Erythroblast (primary cell): ENCODE measurements around the gene FBLN2.

Experiments used
- GATA1 ChIP-seq: IDR thresholded peaks from 2 replicates; pipeline ENCODE4 v1.6.1; 2011; ENCODE audit warnings: low read depth, mild to moderate bottlenecking, control low read depth, low read length, moderate library complexity
- POLR2A ChIP-seq: IDR thresholded peaks from 2 replicates; pipeline ENCODE4 v1.6.1; 2011; ENCODE audit warnings: mild to moderate bottlenecking, low read length

DNA sequence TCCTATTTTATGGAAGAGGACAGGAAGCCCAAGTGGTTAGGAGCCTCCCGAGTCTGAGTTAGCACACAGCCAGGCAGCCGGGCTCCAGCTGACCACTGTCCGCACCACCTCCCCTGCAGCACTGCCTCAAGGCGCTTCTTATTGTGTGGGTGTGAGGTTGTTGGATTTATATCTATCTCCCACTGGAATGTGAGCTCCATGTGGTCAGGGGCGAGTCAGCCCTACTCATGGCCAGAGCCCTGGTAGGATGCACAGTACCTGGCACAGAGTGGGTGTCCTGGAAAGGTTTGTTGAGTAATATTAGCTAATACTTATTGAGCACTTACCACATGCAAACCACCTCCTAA is 9.7 kb upstream of the FBLN2 start:
- TF ChIP-seq POLR2A (no peak), GATA1 (no peak)
